ENCODE measurements around the gene MVB12A.

Gene MVB12A

DNA sequence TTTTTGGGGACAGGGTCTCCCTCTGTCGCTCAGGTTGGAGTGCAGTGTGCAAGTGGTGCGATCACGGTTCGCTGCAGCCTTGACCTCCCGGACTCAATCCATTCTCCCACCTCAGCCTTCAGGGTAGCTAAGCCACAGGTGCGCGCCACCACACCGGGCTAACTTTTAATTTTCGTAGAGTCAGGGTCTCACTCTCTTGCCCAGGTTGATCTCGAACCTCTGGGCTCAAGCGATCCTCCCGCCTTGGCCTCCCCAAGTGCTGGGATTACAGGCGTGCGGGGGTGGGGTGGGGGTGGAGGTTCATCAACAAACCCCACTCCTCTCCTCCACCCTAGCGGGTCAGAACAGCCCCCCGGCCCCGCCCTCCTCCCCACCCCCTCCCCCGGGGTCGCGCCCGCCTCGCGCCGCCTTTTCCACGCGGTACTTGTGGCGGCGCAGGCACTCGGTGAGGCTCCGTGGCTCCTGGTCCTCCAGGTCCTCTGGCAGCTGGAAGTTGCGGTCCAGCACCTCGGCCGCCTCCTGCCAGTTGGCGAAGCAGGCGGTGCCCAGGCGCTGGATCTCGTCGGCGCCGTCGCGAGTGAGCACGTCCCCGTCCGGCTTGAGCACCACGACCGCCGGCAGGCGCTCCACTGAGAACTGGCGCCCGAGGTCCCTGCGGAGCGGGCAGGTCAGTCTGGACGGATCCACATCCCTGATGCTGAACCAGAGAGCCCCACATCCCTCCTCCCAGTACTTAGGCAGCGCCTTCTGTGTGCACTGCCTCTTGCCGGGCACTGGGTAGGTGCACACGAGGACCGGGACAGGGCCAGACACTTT is 35.7 kb downstream of the MVB12A start:
- Histone ChIP-seq H3K9ac (ENCODE audit: low read length) (no peak overlapping the region), H3K4me3 (ENCODE audit: insufficient read depth, low read length, poor library complexity, severe bottlenecking) (no peak overlapping the region), H3K27me3 (ENCODE audit: low read length) (no peaks in the 10 kb centered on the region), H3K4me2 (ENCODE audit: low read depth, low read length, poor library complexity, severe bottlenecking) (no peak overlapping the region), H3K9me3 (ENCODE audit: insufficient read depth, low read length) (no peaks in the 10 kb centered on the region), H3K27ac (ENCODE audit: low read depth, low read length) (no peak overlapping the region), H3F3A (ENCODE audit: insufficient read depth) (no peaks in the 10 kb centered on the region), H3K36me3 (ENCODE audit: low read length) (no peaks in the 10 kb centered on the region), H3K79me2 (ENCODE audit: insufficient read depth, low read length) (no peaks in the 10 kb centered on the region), H3K9me2 (replicated peaks; ENCODE audit: insufficient read depth, low read length) (no peaks in the 10 kb centered on the region), H4K20me1 (ENCODE audit: low read depth, low read length) (no peaks in the 10 kb centered on the region), H2AFZ (ENCODE audit: low read depth, low read length, severe bottlenecking) (no peak overlapping the region)
- TF ChIP-seq, protein P1, sequence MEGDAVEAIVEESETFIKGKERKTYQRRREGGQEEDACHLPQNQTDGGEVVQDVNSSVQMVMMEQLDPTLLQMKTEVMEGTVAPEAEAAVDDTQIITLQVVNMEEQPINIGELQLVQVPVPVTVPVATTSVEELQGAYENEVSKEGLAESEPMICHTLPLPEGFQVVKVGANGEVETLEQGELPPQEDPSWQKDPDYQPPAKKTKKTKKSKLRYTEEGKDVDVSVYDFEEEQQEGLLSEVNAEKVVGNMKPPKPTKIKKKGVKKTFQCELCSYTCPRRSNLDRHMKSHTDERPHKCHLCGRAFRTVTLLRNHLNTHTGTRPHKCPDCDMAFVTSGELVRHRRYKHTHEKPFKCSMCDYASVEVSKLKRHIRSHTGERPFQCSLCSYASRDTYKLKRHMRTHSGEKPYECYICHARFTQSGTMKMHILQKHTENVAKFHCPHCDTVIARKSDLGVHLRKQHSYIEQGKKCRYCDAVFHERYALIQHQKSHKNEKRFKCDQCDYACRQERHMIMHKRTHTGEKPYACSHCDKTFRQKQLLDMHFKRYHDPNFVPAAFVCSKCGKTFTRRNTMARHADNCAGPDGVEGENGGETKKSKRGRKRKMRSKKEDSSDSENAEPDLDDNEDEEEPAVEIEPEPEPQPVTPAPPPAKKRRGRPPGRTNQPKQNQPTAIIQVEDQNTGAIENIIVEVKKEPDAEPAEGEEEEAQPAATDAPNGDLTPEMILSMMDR (IDR thresholded peaks at IDR 0.05; ENCODE audit: insufficient read depth, low read length, poor library complexity, severe bottlenecking) = no peak
- no peak for TF ChIP-seq EZH2phosphoT487 (conservative IDR thresholded peaks at IDR 0.05; ENCODE audit: low read length)

DNA sequence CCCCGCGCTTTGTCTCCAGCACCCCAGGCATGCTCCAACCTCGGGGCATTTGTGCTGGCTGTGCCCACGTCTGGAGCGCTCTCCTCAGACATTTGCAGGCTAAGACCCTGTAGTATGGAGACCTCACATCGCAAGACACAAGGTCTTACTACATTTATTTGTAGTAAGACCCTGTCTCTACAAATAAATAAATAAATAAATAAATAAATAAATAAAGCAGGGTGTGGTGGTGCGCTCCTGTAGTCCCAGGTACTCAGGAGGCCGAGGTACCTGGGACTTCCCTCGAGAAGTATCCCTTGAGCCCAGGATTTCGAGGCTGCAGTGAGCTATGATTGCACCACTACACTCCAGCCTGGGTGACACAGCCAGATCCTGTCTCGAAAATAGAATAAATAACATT is 36.3 kb downstream of the MVB12A start:
- Histone ChIP-seq H3K4me2 (ENCODE audit: low read depth, low read length, poor library complexity, severe bottlenecking) (no peak overlapping the region), H2AFZ (ENCODE audit: low read depth, low read length, severe bottlenecking) (no peak overlapping the region), H3K4me3 (ENCODE audit: insufficient read depth, low read length, poor library complexity, severe bottlenecking) (no peak overlapping the region), H3K9ac (ENCODE audit: low read length) (no peak overlapping the region), H3K27me3 (ENCODE audit: low read length) (no peaks in the 10 kb centered on the region), H3K79me2 (ENCODE audit: insufficient read depth, low read length) (no peaks in the 10 kb centered on the region), H3K9me2 (replicated peaks; ENCODE audit: insufficient read depth, low read length) (no peaks in the 10 kb centered on the region), H3K36me3 (ENCODE audit: low read length) (no peaks in the 10 kb centered on the region), H3F3A (ENCODE audit: insufficient read depth) (no peaks in the 10 kb centered on the region), H3K9me3 (ENCODE audit: insufficient read depth, low read length) (no peaks in the 10 kb centered on the region), H3K27ac (ENCODE audit: low read depth, low read length) (no peak overlapping the region), H4K20me1 (ENCODE audit: low read depth, low read length) (no peaks in the 10 kb centered on the region)
- TF ChIP-seq, protein P1 (IDR thresholded peaks at IDR 0.05; ENCODE audit: insufficient read depth, low read length, poor library complexity, severe bottlenecking) = no peak
- no peak for TF ChIP-seq EZH2phosphoT487 (conservative IDR thresholded peaks at IDR 0.05; ENCODE audit: low read length)

DNA sequence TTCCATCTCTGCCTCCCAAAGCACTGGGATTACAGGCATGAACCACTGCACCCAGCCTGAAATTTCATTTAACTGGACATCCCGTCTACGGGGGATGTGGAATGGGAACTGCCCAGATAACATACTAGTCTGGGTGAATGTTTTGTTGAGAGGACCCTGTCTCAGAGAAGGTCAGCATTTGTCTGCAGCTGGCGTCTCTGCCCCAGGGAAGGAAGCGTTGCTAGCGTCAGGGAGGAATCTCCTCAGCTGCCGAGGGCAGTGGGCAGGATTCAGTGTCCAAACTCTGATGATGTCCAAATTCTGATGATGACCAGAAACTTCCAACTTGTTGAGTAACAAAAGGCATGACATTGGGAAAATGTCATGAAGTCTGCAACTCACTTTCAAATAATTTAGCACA is 37.8 kb downstream of the MVB12A start:
- no peak overlapping the region for H3K4me2 ChIP-seq (ENCODE audit: low read depth, low read length, poor library complexity, severe bottlenecking)
- no peak overlapping the region for H3K9ac ChIP-seq (ENCODE audit: low read length)
- no peaks in the 10 kb centered on the region for H3K9me2 ChIP-seq (replicated peaks; ENCODE audit: insufficient read depth, low read length)
- no peaks in the 10 kb centered on the region for H3K36me3 ChIP-seq (ENCODE audit: low read length)
- H3F3A ChIP-seq (ENCODE audit: insufficient read depth) = no peaks in the 10 kb centered on the region
- H2AFZ ChIP-seq (ENCODE audit: low read depth, low read length, severe bottlenecking) = no peak overlapping the region
- H3K27me3 ChIP-seq (ENCODE audit: low read length) = no peaks in the 10 kb centered on the region
- TF ChIP-seq, protein P1 (IDR thresholded peaks at IDR 0.05; ENCODE audit: insufficient read depth, low read length, poor library complexity, severe bottlenecking) = no peak
- no peaks in the 10 kb centered on the region for H3K9me3 ChIP-seq (ENCODE audit: insufficient read depth, low read length)
- no peak overlapping the region for H3K27ac ChIP-seq (ENCODE audit: low read depth, low read length)
- H4K20me1 ChIP-seq (ENCODE audit: low read depth, low read length) = no peaks in the 10 kb centered on the region
- H3K4me3 ChIP-seq (ENCODE audit: insufficient read depth, low read length, poor library complexity, severe bottlenecking) = no peak overlapping the region
- no peaks in the 10 kb centered on the region for H3K79me2 ChIP-seq (ENCODE audit: insufficient read depth, low read length)

All from SU-DHL-6 (cell line).